HG02798 (cell line): ENCODE results near the gene ETNK1.
A peak's percentile ranks its signal among the peaks of the same experiment; 100 is the strongest.
"Not testable (repeated sequence)": the region's sequence is repeated elsewhere in the genome, so short reads cannot be mapped to it uniquely, and the experiment has no call there.

Source experiments
- ATAC-seq: cut with Tn5 transposase; IDR thresholded peaks from one replicate; pipeline ENCODE4 v1.9.1; 2021; ENCODE audit warnings: mild to moderate bottlenecking; ENCODE audit not compliant: unreplicated experiment, poor library complexity

The ETNK1 gene

GRCh38 chr12:22684140-22685118 lies 59.5 kb downstream of the ETNK1 start:
- ATAC-seq = peak; percentile 42

DNA sequence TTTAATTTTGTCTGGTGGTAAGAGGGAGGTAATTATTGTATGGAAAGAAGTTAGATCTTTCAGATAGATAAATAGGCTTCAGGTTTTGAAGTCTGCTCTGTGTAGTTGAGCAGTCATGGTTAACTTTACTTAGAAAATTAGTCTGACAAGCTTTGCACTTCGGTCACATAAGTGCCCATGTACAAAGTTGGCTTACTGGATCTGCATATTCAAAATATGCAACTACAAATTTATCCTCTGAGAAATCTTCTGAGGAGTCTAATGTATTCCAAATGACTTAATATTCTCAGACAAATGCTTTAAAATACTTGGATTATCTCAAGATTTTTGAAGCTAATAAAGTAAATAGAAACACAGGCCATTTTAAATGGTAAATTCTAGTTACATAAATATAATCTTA lies 61.2 kb downstream of the ETNK1 start:
- no peak for ATAC-seq

DNA sequence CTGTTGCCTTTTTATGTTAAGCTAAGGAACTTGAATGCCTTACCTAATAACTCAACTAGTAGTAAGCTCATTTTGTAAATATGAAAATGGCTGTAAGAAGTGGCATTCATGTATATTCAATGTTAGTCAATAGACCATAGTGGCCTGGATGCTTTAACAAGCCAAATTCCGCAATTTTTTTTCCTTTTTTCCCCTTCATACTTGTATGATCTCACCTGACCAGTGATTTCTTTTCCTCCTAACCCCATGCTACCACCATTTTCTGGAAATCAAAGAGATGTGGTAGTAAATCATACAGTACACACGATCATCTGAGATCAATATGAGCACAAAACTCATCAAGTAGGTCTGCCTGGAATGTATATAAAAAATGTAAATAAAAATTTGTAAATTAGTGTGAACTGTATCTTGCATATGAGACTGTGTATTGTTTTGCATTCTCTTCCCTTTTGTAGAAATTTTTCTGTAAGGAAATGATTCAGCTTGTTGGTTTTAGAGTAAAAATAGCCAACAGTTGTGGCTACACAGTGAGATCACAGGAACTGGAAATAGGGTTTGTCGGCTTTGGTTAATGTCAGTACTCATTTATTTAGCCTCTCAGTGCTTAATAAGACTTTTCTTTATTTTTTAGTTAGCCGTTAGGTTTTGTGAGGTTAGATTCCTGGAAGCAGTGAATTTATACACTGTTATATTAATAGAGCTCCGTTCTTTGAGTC lies 62.5 kb downstream of the ETNK1 start:
- peak; percentile 77 for ATAC-seq

- ATAC-seq = no peak
These were observed 64.9 kb downstream of the ETNK1 start for GRCh38 chr12:22689876-22690275.

DNA sequence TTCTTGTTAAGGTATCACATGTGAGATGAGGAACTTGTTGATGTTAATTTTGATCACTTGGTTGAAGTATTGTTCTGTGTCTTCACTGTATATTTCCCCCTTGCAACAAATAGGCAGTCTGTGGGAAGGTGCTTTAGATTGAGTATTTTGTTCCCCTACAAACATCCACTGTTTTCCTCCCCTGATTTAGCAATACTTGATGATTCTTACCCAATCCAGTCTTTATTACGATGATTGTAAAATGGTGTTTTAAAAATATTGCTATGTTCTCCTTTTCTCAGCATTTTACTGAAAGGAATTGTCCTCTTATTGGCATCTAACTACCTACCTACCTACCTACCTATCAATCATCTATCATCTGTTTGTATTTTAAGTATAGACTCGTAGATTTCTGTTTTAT lies 66.3 kb downstream of the ETNK1 start:
- no peak for ATAC-seq

GRCh38 chr12:22692467-22692866 lies 67.5 kb downstream of the ETNK1 start:
- ATAC-seq = not testable (repeated sequence)

GRCh38 chr12:22692964-22693555 lies 68.1 kb downstream of the ETNK1 start:
- no peak for ATAC-seq

DNA sequence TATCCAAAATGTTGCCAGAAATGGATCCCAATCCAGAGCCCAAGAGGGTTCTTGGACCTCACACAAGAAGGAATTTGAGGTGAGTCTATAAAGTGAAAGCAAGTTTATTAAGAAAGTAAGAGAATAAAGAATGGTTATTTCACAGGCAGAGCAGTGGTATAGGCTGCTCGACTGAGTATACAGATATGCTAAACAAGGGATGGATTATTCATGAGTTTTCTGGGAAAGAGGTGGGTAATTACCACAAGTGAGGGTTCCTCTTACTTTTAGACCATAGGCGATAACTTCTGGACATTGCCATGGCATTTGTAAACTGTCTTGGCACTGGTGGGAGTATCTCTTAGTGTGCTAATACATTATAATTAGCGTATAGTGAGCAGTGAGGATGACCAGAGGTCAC lies 73.6 kb downstream of the ETNK1 start:
- no peak for ATAC-seq

- ATAC-seq = not testable (repeated sequence)
These were observed 74.7 kb downstream of the ETNK1 start for GRCh38 chr12:22699705-22700104.

- no peak for ATAC-seq
These were observed 75.1 kb downstream of the ETNK1 start for GRCh38 chr12:22700106-22700505.

DNA sequence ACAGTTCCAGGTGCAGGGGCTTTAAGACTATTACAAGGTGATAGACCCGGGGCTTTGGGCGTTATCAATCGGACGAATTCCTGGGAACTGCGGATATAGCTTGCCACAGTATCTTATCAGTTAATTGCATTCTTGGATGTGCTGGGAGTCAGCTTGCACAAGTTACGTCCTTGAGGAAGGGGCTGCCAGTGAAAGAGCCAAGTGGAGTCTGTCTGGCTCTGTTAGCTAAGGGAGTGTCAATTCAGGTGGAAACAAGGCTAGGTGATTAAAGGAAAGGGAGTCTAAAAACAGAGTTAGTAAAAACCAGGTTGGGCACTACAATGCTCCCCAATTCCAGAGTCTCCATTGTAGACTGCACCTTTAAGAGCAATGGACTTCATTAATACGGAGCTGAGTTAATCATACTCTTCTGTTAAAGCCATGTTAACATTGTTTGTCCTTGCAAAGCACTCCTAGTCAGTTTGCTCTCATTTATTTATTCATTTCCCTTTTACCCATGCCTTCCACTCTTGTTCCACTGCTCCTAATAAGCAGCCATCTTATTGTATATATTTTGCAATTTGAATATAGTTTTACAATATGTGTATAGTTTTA lies 76.3 kb downstream of the ETNK1 start:
- ATAC-seq = not testable (repeated sequence)

- no peak for ATAC-seq
These were observed 77.7 kb downstream of the ETNK1 start for GRCh38 chr12:22702690-22703089.

GRCh38 chr12:22709292-22709691 lies 84.3 kb downstream of the ETNK1 start:
- ATAC-seq = peak; percentile 64

- no peak for ATAC-seq
These were observed 87.1 kb downstream of the ETNK1 start for GRCh38 chr12:22712083-22712482.

DNA sequence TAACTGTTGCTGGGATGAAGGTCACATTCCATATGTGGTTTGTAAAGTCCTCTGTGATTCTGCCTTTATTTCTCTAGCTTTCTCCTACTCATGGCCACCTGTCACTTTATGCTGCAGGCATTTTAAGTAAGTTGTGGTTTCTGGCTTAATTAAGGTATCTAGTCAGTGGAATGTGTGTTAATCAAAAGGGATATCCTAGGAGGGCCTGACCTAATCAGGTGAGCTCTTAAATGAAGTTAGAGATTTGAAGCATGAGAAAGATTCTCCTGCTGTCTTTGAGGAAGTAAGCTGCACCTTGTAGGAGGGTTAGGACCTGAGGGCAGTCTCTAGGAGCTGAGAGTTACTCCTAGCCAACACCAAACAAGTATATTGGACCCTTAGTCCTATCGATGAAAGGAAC lies 90.3 kb downstream of the ETNK1 start:
- ATAC-seq = no peak

GRCh38 chr12:22719745-22720144 lies 94.8 kb downstream of the ETNK1 start:
- no peak for ATAC-seq

GRCh38 chr12:22722081-22722480 lies 97.1 kb downstream of the ETNK1 start:
- no peak for ATAC-seq

GRCh38 chr12:22722779-22723178 lies 97.8 kb downstream of the ETNK1 start:
- no peak for ATAC-seq

DNA sequence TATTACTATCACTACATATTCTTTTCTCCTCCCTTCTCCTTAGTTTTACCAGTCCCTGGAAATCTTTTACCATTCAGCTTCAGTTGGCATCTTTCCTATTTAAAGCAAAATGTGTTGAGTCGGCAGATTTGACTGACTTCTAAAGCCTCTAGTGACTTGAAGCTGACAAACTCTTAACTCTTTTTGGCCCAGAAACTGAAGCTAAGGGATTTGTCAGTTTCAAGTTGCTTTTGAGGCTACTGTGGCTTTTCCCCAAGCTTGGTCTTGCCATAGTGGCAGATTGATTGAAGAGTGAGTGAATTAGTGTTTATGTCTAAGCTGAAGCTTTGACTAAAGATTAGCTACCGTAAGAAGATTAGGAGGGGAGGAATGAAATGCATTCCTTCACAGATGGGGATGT lies 104.0 kb downstream of the ETNK1 start:
- no peak for ATAC-seq

DNA sequence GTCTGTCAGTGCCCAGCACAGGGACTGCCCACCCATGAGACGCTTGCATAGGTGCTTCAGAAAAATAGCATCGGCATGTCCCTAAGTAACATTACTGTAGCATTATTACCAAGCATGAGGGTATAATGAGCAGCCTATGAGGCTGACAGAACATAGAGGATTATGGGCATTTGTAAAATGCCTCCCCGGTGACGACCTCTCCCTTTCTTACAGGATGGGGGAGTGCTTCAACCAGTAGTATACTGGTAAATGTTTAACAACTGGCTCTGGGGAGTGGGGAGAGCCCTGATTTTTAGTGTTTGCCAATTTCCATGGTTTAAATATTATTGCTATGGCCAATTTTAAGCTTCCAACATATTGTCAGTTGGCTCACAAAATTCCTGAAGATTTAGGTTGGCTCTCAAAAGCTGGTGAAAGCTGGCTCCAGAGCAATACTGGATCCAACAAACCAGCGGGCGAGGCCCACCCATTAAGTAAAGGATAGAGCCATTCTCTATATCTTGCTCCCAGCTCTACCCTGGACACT lies 104.5 kb downstream of the ETNK1 start:
- no peak for ATAC-seq
